ENCODE results near the gene TMEM183A. TPM values are rescaled to one million over a fixed set of nuclear protein-coding genes. Genes with fewer than 3 reads are reported as not detected.

The TMEM183A gene
- total and polyA plus RNA-seq, 12 donors = 23.4 to 67.2 (median 52.8) TPM

GRCh38 chr1:203073469-203073868 is 66.3 kb downstream of the TMEM183A start:
- intact Hi-C loops (cut with DNase I) = no loop called here
- Histone ChIP-seq H3K9me3 (replicated peaks in 1 of 3) (no peaks in the 10 kb centered on the region), H3K4me3 (no peak overlapping the region), H3K36me3 (replicated peaks in 1 of 2) (no peaks in the 10 kb centered on the region), H3K27me3 (peaks cover 9% of the 10 kb centered on the region), H3K27ac (no peak overlapping the region), H3K4me1 (replicated peaks in 1 of 2) (peaks cover 0 to 23% of the 10 kb centered on the region in 2 donors)
- no peak for TF ChIP-seq POLR2A (IDR thresholded peaks at IDR 0.05)
- TF ChIP-seq, protein P1, sequence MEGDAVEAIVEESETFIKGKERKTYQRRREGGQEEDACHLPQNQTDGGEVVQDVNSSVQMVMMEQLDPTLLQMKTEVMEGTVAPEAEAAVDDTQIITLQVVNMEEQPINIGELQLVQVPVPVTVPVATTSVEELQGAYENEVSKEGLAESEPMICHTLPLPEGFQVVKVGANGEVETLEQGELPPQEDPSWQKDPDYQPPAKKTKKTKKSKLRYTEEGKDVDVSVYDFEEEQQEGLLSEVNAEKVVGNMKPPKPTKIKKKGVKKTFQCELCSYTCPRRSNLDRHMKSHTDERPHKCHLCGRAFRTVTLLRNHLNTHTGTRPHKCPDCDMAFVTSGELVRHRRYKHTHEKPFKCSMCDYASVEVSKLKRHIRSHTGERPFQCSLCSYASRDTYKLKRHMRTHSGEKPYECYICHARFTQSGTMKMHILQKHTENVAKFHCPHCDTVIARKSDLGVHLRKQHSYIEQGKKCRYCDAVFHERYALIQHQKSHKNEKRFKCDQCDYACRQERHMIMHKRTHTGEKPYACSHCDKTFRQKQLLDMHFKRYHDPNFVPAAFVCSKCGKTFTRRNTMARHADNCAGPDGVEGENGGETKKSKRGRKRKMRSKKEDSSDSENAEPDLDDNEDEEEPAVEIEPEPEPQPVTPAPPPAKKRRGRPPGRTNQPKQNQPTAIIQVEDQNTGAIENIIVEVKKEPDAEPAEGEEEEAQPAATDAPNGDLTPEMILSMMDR (IDR thresholded peaks at IDR 0.05) = no peak
- no peak for DNase-seq
- 79 to 90% (median 86%) methylated on average over 2 of the region's 2 CpGs for WGBS, 4 donors

Other genes starting within 250 kb of the TMEM183A start
- gene KDM5B, start 199.0 kb upstream of the TMEM183A start, total RNA-seq = 10 to 100 TPM; 26.8 to 75.1 (median 45.4) TPM
- 10 to 100 TPM; 11.7 to 18.2 (median 12.6) TPM for gene KDM5B, start 199.0 kb upstream of the TMEM183A start, polyA plus RNA-seq
- 1 to 10 TPM in 4 of 9 donors, under 1 TPM in 2, not detected in 3; 0.33 to 3.5 (median 1.3) TPM for gene PCAT6, start 196.4 kb upstream of the TMEM183A start, total RNA-seq
- gene PCAT6, start 196.4 kb upstream of the TMEM183A start, polyA plus RNA-seq = 1 to 10 TPM; 3.0 to 8.5 (median 5.8) TPM
- 10 to 100 TPM in 1 of 9 donors, 1 to 10 TPM in 8; 3.1 to 10.6 (median 6.9) TPM for gene RABIF, start 118.2 kb upstream of the TMEM183A start, total RNA-seq
- 1 to 10 TPM; 3.6 to 10.0 (median 3.8) TPM for gene RABIF, start 118.2 kb upstream of the TMEM183A start, polyA plus RNA-seq
- 10 to 100 TPM; 21.9 to 41.9 (median 26.9) TPM for gene KLHL12, start 80.1 kb upstream of the TMEM183A start, total RNA-seq
- 10 to 100 TPM; 12.2 to 30.6 (median 14.7) TPM for gene KLHL12, start 80.1 kb upstream of the TMEM183A start, polyA plus RNA-seq
- gene ADIPOR1, start 49.1 kb upstream of the TMEM183A start, total RNA-seq = 100 to 1,000 TPM in 5 of 9 donors, 10 to 100 TPM in 4; 80.5 to 143 (median 105) TPM
- gene ADIPOR1, start 49.1 kb upstream of the TMEM183A start, polyA plus RNA-seq = 100 to 1,000 TPM in 1 of 3 donors, 10 to 100 TPM in 2; 57.0 to 130 (median 68.7) TPM
- gene CYB5R1, start 40.1 kb upstream of the TMEM183A start, total RNA-seq = 100 to 1,000 TPM in 4 of 9 donors, 10 to 100 TPM in 5; 83.0 to 247 (median 95.6) TPM
- gene CYB5R1, start 40.1 kb upstream of the TMEM183A start, polyA plus RNA-seq = 10 to 100 TPM; 41.4 to 97.5 (median 45.0) TPM
- 1 to 10 TPM in 1 of 9 donors, under 1 TPM in 8; 0.12 to 2.9 (median 0.42) TPM for gene PPFIA4, start 19.1 kb downstream of the TMEM183A start, total RNA-seq
- gene PPFIA4, start 19.1 kb downstream of the TMEM183A start, polyA plus RNA-seq = 1 to 10 TPM in 1 of 3 donors, under 1 TPM in 2; 0.46 to 2.6 (median 0.54) TPM
- under 1 TPM in 1 of 9 donors, not detected in 8; 0.11 TPM for gene MYOG, start 78.6 kb downstream of the TMEM183A start, total RNA-seq
- not detected for gene MYOG, start 78.6 kb downstream of the TMEM183A start, polyA plus RNA-seq
- 1 to 10 TPM in 2 of 9 donors, under 1 TPM in 7; 0.14 to 1.7 (median 0.72) TPM for gene ADORA1, start 120.4 kb downstream of the TMEM183A start, total RNA-seq
- gene ADORA1, start 120.4 kb downstream of the TMEM183A start, polyA plus RNA-seq = under 1 TPM; 0.47 to 0.56 (median 0.49) TPM
- gene MYBPH, start 168.5 kb downstream of the TMEM183A start, total RNA-seq = not detected
- gene MYBPH, start 168.5 kb downstream of the TMEM183A start, polyA plus RNA-seq = under 1 TPM in 1 of 3 donors, not detected in 2; 0.64 TPM
- 1 to 10 TPM in 3 of 9 donors, under 1 TPM in 6; 0.11 to 2.0 (median 0.65) TPM for gene CHI3L1, start 179.3 kb downstream of the TMEM183A start, total RNA-seq
- gene CHI3L1, start 179.3 kb downstream of the TMEM183A start, polyA plus RNA-seq = 10 to 100 TPM in 1 of 3 donors, 1 to 10 TPM in 1, under 1 TPM in 1; 0.53 to 19.1 (median 5.3) TPM
- 1 to 10 TPM in 2 of 9 donors, under 1 TPM in 6, not detected in 1; 0.14 to 2.9 (median 0.55) TPM for gene CHIT1, start 222.3 kb downstream of the TMEM183A start, total RNA-seq
- gene CHIT1, start 222.3 kb downstream of the TMEM183A start, polyA plus RNA-seq = 1 to 10 TPM in 2 of 3 donors, under 1 TPM in 1; 0.13 to 6.5 (median 1.1) TPM